ENCODE data around the gene CPSF4L. TPM values are rescaled to one million over a fixed set of nuclear protein-coding genes. Genes with fewer than 3 reads are reported as not detected.
A peak's percentile ranks its signal among the peaks of the same experiment; 100 is the strongest.

The CPSF4L gene
- total RNA-seq, 1 experiment from 2014 or later: not detected

- BruUV-seq (replicated peaks): no TSS peak
- ChIA-PET POLR2A (no interaction called here), CTCF (interaction anchor here (0.5 kb wide), 1 partner anchor 703 kb away, joined by 3 read pairs; no protein-coding TSS in a partner anchor)
- H3K4me1 ChIP-seq (ENCODE audit: control insufficient read depth, insufficient read depth, low read length): peaks cover 26% of the 10 kb centered on the region
- H3K27ac ChIP-seq (ENCODE audit: low read length): peak overlapping the region; percentile 63
- intact Hi-C loops (cut with micrococcal nuclease; ENCODE audit: unreplicated experiment): no loop called here
- in situ Hi-C loops (cut with HindIII; ENCODE audit: low pct_unique_long_range_greater_than_20kb, low sequenced_read_pairs): no loop called here
- H3K9me3 ChIP-seq (ENCODE audit: control insufficient read depth, insufficient read depth, low read depth, low read length): no peaks in the 10 kb centered on the region
- H3K27me3 ChIP-seq (ENCODE audit: control insufficient read depth, insufficient read depth, low read length): no peaks in the 10 kb centered on the region
- H3K36me3 ChIP-seq (ENCODE audit: control insufficient read depth, insufficient read depth, low read length): no peaks in the 10 kb centered on the region
- TF ChIP-seq CTCF (IDR thresholded peaks at IDR 0.05) (no peak), TCF7L2 (IDR thresholded peaks at IDR 0.05; ENCODE audit: low read depth, low read length) (no peak), SIN3A (IDR thresholded peaks at IDR 0.05; ENCODE audit: borderline replicate concordance, insufficient read depth, low read depth, low read length) (no peak), POLR2AphosphoS5 (IDR thresholded peaks at IDR 0.05; ENCODE audit: low read depth, low read length) (no peak), REST (IDR thresholded peaks at IDR 0.05; ENCODE audit: insufficient read depth in 1 of 2, low read depth in 2 of 2, low read length in 1 of 2) (no peak)
- ATAC-seq (0 out of 2 replicates have a peak, but pooled peaks have one; percentile 6), DNase-seq (ENCODE audit: low read depth, low spot score) (no peak)
- H3K4me3 ChIP-seq (ENCODE audit: low read depth in 2 of 2, low read length in 2 of 2): no peak overlapping the region
Measured at GRCh38 chr17:73262676-73263642, 1.3 kb upstream of the CPSF4L start.

- POLR2A ChIA-PET: no interaction called here
- intact Hi-C loops (cut with micrococcal nuclease; ENCODE audit: unreplicated experiment) (no loop called here), in situ Hi-C loops (cut with HindIII; ENCODE audit: low pct_unique_long_range_greater_than_20kb, low sequenced_read_pairs) (no loop called here)
- Histone ChIP-seq H3K4me1 (ENCODE audit: control insufficient read depth, insufficient read depth, low read length) (peaks cover 23% of the 10 kb centered on the region), H3K27ac (ENCODE audit: low read length) (peak overlapping the region; percentile 63), H3K9me3 (ENCODE audit: control insufficient read depth, insufficient read depth, low read depth, low read length) (no peaks in the 10 kb centered on the region), H3K36me3 (ENCODE audit: control insufficient read depth, insufficient read depth, low read length) (no peaks in the 10 kb centered on the region), H3K27me3 (ENCODE audit: control insufficient read depth, insufficient read depth, low read length) (no peaks in the 10 kb centered on the region), H3K4me3 (ENCODE audit: low read depth in 2 of 2, low read length in 2 of 2) (no peak overlapping the region)
- ATAC-seq (peak; percentile 63), DNase-seq (ENCODE audit: low read depth, low spot score) (no peak)
- TF ChIP-seq POLR2AphosphoS5 (IDR thresholded peaks at IDR 0.05; ENCODE audit: low read depth, low read length): no peak
- TF ChIP-seq TCF7L2 (IDR thresholded peaks at IDR 0.05; ENCODE audit: low read depth, low read length): no peak
- no peak for TF ChIP-seq CTCF (IDR thresholded peaks at IDR 0.05)
- BruUV-seq (replicated peaks): no TSS peak
- CTCF ChIA-PET: interaction anchor here (0.6 kb wide), 1 partner anchor 46 kb away, joined by 4 read pairs; no protein-coding TSS in a partner anchor
Measured at GRCh38 chr17:73261952-73262675, 434 bp upstream of the CPSF4L start.

Data from Panc1 (cell line).